GM19328 (cell line): ENCODE data around the gene CAB39L.
A peak's percentile ranks its signal among the peaks of the same experiment; 100 is the strongest.

ENCODE experiments used
- ATAC-seq: cut with Tn5 transposase; IDR thresholded peaks from one replicate; pipeline ENCODE4 v1.9.1; 2021; ENCODE audit warnings: mild to moderate bottlenecking, moderate library complexity; ENCODE audit not compliant: unreplicated experiment

Gene CAB39L

DNA sequence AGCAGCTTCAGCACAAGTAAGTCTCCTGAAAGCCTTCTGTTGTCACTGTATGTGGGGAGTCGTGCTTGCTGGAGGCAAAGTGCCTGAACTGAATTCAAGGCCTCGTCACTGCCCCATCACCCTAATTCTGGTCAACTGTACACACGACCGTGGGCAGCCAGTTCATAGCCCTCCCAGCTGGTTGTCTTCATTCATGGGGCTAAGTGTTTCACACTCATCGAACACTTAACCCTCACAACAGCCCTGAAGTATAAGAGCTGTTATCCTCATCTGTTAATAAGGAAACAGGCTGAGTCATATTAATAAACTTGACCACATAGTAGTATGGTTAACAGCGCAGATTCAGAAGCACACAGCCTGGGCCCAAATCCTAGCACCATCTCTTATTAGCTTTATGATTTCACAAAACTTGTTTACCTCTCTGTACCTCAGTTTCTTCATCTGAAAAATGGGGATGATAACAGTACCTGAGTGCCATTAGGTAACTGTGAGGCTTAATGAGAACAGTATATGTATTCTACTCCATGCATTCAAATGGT, 129.5 kb downstream of the CAB39L start:
- no peak for ATAC-seq

DNA sequence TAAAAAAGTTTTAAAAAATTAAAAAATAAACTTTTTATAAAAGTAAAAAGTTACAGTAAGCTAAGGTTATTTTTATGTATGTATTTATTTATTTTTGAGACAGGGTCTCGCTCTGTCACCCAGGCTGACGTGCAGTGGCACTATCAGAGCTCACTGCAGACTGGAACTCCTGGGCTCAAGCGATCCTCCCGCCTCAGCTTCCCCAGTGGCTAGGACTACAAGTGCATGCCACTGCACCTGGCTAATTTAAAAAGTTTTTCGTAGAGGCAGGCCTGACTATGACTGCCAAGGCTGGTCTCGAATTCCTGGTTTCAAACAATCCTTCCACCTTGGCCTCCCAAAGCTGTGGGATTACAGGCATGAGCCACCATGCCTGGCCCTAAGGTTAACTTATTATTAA, 132.0 kb downstream of the CAB39L start:
- ATAC-seq = no peak

DNA sequence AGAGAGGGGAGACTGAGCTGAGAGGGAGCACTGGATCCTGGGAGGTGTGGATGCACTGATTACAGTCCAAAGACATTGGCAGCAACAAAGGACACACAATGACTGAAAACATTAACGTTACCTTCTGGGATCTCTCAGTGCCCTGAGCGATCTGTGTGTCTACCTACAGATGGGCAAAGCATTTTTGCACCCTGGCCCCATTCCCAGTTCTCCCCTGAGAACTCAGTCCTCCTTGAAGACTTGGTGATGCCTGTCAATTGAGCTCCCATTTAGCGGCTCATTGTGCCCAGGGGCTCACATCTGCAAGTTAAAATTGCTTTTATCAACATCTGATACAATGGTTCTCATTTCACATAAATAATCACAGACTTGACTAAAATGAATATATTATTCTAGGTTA, 133.6 kb downstream of the CAB39L start:
- no peak for ATAC-seq

DNA sequence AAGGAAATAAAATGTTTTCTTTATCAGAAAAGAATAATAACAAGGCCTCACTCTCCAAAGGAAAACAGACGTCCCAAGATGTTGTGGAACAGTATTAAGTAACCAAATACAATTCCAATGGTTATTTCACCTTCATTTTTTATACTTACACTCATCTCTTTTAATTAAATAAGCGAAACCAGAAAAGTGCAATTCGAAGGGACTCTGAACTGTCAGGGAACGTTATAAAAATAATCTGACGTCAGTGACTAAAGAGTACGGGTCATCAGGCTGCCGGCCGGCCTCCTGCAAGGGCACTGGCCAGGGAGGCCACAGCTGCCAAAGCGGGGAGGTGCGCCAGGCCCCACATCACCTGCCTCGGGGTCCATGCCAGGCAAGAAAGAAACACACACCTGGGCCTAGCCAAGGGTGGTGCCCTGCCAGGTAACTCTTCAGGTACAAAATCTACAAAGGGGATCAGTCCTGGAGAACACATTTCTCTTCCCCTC, 134.9 kb downstream of the CAB39L start:
- ATAC-seq = no peak

DNA sequence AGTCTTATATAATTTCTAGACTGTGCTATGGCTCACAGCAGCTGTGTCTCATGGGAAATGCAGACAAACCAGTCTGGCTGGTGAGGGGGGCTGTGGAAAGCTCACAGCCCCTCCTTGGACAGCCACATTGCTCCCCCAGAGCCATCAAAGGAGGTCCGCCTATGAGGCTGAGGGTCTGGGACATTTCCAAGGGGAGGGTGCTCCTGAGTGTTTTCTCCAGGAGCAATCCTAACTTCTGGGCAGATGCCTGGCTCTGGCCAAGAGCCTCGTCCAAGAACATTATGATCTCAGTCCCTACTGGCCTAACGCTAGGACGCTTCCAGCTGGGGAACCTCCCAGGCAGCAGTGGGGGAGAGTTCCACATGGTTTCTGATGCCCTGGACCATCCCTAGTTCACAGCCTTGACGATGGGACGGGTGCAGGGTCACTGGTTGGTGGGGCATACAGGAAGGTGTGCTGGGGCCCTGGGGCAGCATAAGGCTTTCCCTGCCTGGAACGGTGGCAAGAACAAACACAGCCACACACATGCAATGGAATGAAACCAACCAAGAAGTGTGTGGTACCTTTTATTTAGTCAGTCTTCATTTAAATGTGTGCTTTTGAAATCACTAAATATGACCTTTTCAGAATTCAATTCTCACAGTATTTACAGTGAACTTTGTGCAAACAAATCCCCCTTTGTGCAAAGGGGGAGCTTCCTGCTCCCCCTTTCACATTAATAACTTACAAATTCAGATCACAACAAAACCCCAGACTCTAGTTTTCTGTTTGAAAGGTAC, 135.6 kb downstream of the CAB39L start:
- no peak for ATAC-seq

DNA sequence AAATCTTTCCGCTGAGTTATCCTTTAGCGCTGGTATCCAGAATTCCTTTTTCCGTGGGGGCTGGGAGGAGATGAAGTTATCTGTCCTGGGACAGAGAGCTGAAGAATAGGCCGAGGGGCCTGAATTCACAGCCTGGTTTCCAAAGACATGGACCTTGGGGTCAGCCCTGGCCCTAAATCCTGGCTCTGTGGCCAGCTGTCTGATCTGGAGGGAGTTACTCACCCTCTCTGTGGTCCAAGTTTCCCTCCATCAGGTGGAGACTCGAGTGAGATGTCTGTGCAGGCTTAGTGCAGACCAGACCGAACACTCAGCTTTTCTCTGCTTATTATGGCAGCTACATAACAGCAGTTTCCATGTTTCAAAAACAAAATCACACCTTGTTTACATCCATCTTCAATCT, 136.5 kb downstream of the CAB39L start:
- ATAC-seq = no peak

DNA sequence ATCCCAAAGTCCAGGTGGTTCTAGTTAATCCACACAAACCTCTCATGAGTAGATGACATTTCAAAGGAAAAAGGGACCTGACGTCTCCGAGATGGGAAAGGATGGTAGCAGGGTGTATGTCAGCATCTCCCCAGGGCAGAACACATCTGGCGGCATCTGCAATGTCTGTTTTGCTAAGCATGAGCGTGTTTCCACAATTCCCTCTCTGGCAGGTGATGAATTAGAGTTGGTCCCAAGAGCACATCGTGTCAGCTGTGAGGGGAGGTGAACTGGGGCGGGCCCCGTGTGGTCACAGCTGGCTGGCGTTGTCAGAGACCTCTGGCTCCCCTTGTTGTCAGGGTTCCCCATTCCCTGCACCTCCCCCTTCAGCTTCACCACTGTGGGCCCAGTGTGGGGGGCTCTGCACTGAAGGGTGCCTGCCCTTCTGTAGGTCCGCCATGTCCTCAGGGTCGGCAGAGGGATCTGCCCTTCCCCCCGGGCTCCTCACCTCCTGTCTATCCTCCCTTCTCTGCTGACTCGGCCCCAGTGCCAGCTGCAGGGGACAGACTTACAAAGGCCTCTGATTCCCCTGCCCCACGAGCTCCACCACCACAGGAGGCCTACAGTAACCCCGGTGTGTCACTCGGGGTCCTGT, 138.0 kb downstream of the CAB39L start:
- no peak for ATAC-seq

DNA sequence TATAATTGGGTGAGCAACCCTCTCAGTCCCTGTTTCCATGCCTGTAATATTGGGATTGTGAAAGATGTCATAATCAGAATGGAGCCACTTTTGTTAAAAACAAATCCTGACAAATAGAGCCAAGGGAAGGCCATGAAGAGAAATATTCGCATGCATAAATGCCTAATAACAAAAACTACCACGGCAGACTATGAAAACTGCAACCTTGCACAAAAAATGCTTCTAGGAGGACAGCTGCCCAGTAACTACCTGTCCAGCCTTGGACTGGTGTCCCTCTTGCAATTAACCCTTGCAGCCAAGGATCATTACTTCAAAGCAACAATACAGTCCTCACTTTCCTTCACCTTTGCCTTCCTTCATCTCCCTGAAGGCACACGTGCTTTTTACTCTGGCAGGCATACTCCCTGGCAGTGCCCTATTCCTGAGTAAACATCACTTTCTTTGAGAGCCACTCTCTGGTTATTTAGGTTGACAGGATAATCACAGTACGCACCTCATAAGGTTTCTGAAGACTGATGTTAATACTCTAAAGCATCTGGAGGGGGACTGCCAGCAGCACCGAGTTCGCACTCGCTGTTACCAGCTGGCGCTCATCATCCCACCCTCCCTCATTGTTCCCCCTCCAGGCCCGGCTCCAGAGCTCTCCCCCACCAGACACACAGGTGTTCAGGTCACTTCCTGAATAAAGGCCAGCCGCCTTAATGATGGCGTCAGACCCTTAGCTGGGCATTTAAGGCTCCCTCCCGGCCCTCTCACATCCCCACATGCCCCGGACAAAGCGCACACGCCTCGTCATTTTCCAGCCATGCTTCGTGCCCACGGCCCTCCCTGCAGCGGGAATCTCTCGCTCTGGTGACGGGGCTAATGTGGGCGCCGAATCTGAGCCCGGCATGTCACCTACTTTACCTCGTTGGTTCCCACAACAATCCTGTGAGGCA, 138.8 kb downstream of the CAB39L start:
- ATAC-seq = no peak

DNA sequence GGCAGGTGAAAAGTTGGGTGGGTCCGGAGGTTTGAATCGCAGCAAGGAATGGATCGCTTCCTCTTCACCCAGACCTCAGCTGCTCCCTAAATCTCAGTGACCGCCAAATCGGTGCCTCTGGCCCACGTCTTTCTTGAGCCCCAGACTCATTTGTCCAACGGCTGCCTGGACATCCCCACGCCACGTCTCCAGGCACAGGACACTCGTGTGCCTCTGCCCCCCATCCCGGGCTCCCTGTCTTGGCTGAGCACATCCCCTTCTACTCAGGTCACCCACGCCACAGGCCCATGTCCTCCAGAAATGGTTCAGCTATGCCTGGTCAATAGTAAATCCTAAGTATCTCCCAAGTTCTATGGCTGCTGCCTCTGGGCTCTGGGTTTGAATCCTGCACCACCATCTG, 139.5 kb downstream of the CAB39L start:
- ATAC-seq = no peak

DNA sequence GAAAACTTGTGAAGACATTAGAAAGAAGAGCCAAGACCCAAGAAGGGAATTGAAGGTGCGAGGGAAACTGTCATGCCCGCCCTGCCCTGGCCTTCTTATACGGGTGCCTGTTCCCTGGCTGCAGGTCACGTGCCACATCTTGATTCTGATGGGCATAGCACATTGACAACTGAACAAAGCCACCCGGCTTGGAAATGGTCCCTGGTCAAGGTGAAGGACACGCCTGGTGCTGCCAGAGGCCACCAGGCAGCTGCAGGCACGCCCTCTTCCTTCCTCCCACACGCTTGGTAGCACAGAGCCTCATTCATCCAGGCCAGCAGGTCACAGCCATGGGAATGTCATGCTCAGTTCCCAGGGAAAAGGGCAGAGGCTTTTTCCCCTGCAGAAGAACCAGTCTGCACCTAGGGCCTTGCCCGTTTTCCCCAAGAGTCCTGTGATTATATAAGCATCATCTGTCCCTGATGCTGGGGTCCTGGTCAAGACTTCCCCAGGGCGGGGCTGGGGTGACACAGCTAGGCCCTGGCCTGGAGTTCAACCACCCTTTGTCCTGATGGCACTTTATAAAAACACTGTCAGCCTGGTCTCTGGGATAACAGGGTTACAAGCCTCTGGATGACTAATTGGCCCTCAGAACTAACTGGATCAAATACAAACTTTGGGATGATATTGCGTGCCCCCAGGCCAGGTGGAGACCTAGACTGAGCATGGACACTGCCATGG, 140.2 kb downstream of the CAB39L start:
- ATAC-seq = no peak

DNA sequence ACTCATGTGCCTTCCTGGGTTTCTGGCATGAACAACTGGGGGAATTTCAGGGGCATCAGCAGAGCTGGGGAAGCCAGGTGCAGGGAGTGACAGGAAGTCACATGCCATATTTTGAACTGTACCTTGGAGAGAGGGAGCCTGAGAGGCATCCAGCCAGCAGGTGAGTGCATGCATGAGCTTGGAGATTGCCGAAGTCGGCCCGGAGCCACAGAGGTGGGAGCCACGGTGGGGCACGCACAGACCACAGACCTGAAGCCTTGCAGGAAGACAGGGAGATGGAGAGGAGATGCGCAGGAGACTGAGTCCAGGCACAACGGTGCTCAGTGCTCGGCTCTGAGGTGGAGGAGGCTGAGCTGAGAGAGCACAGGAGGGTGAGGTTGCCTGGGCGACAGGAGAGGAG, 141.0 kb downstream of the CAB39L start:
- no peak for ATAC-seq

DNA sequence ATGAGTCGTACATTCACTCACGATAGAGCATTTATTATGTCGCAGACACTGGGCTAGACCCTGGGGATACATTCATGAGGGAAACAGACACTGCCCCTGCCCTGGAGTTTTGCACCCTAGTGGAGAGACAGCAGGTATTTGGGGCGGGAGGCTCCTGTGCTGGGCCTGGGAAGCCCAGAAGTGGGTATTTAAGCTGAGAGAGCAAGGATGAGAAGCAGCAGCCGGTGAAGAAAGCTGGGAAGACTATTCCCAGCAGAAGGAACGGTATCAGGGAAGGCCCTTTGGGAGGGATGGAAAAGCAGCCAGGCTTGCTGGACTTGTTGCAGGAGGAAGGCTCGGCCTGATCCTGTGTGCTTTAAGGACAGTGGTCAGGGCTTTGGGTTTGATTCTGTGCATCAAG, 141.6 kb downstream of the CAB39L start:
- no peak for ATAC-seq

DNA sequence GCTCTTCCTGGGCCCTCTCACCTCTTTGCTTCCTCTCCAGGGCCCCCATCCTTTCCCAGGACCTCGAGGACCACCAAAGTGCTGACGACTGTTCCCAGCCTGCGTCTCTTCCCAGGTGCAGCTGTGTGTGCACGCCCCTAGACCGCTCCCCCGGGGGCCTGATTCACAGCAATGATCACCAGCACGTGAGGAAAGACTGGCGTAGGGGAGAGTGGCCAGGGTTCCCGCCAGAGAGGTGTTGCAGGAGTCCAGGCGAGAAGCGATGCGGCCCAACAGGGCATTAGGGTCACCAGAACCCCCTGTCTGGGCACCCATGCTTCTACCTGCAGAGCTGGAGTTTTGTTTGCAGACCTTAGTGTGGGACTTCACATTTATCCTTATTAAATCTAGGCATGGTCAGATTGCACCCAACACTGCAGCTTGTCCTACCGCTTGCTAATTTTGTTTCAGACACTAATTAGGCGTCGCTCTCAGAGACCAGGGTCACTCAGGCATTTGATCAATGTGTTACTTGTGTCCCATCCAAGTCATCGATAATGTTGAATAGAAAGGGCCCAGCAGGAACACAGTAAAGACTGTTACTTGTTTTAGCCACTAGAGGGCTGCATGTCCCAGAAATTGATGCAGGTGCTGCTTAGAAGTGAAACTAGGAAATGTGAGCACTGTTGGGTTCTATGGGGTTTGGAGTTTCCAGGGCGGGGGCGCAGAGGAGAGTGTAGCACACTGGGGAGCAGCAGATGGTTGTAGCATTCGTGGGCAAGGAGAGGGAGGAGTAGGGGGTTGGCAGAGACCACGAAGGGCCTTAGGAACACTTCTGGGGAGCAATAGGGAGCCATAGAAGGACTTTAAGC, 142.9 kb downstream of the CAB39L start:
- peak; percentile 72 for ATAC-seq

DNA sequence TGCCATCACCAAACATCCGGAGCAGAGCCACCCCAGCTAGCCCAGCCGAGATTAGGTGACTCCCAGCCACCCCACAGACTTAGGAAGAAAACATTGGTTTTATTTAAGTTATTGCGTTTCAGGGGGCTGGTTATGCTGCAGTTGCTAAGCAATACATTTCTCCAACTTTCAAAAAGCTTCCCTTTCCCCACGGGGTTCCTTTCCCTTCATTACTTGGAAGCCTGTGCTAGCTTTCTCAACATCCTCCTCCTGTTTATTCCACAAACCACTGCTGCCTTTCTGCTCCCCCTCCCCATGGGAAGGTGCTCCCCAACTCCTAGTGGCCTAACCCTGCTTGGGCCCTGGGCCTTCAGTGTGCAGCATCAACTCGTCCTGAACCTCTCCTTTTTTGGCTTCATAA, 143.6 kb downstream of the CAB39L start:
- no peak for ATAC-seq

DNA sequence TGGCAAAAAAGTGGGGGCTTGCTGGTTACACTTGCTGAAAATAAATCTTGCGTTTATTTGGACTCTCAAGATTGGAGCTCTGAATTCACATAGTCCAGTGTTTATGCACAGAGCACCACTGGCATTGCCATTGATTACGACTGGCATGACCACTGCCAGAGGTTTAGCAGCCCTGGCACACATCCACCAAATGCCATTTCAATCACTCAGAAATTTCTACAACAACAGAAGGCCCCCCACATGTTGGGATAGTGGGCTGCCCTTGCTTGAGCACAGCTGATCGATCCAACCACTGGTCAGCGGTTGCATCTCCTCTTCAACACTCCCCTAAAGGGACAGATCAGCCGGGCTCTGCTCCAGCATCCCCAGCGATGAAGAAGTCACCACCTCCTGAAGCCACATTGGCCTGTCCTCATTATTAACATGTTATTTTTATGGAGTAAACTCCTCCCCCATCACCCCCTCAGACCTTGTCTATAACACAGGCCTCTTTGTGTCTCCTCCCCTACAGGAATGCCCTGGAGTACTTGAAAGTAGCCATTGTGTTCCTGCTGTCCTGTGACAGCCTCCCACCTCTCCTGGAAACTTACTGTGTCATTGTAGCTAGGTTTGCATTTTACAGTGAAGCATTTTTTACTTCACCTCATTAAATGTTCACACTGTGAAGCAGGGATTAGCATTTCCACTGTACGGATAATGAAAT, 144.8 kb downstream of the CAB39L start:
- no peak for ATAC-seq

DNA sequence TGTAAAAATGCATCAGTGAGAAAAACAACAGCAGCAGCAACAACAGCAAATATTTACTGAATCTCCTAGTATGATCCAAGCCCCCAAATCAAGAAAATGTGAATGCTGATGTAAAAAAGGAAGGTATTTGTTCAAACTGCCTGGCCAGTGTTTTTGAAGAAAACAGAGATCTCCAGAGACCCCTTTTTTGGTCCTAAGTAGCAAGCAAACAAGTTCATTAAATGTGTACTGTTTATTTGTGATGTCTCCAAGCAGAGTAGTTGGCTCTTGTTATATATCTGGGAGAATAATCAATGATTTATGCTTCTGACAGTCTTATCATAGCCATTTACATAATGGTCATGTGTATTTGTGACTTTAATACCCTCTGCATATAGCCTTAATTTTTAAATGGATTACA, 145.4 kb downstream of the CAB39L start:
- ATAC-seq = no peak

DNA sequence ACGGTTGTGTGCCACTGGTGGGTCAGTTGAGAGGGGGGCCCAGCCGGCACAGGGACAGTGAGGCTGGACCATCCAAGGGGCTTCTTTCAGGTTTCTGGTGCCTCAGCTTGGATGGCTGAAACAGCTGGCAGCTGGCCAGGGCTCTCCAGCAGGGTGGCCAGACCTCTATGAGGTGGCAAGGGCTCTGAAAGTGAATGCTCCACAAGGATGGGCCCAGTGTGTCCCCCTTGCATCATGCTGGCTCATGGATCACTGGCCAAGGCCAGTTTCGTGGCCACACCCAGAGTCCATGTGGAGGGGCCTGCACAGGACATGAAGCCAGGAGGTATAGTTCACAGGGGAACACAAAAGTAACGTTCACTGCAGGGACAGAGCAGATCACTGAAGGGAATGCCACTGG, 146.5 kb downstream of the CAB39L start:
- ATAC-seq = no peak

DNA sequence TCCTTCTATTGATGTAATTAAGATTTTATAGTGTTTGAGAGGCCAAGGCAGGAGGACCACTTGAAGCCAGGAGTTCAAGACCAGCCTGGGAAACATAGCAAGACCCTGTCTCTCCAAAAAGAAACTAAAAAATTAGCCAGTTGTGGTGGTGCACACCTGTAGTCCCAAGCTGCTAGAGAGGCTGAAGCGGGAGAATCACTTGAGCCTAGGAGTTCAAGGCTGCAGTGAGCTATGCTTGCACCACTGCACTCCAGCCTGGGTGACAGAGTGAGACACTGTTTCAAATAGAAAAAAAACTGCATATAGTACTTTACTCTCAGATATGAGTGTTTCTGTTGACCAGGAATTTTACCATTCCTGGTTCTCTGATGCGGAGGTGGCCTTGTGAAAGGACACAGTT, 147.2 kb downstream of the CAB39L start:
- ATAC-seq = no peak

DNA sequence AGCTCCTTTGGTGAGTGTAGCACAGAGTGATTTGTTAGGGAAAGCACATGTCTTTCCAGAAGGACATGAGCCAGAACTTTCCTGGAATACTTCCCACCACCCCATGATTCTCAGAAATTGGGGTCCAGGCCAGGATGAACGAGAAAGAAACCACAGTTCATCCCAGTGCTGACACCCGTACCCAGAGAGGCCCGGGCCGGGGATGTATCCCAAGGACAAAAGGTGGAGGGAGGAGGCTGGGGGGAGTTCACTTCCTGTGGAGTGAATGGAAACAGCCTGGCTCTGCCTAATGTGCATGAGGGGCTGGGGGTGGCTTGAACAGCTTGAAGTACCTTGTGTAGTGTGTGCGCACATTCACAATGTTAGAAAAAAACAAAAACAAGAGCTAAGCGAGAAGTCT, 148.6 kb downstream of the CAB39L start:
- no peak for ATAC-seq
